Keratinocyte (primary cell): ENCODE data around the gene MYBPC2. TPM values are rescaled to one million over a fixed set of nuclear protein-coding genes. Genes with fewer than 3 reads are reported as not detected.

Source experiments
- DNase-seq: peaks from one replicate; pipeline ENCODE4 v3.0.0-alpha.2; 2011; ENCODE audit warnings: low read depth, missing footprints, low spot score
- FAIRE-seq: peaks from 2 replicates; lab custom pipeline; 2011; peaks lifted over from hg19 to GRCh38; lab: Jason Lieb, UNC
- H2AFZ ChIP-seq: 2 replicates; pipeline ENCODE4 v1.6.0; 2012; ENCODE audit warnings: low read length, control low read depth, inconsistent platforms; ENCODE audit not compliant: control insufficient read depth
- H3K27ac ChIP-seq: 2 replicates; pipeline ENCODE4 v1.5.1; 2011; ENCODE audit warnings: low read length; ENCODE audit not compliant: control insufficient read depth, insufficient read depth
- H3K27me3 ChIP-seq: 3 replicates; pipeline ENCODE4 v1.6.0; 2011; ENCODE audit warnings: low read length; ENCODE audit not compliant: control insufficient read depth, insufficient read depth; ENCODE audit errors: extremely low read depth
- H3K36me3 ChIP-seq, 2 experiments: 2 replicates in 1 of 2; 3 replicates in 1 of 2; pipeline ENCODE4 v1.5.1; 2011; ENCODE audit warnings: low read length in 2 of 2, mild to moderate bottlenecking in 1 of 2; ENCODE audit not compliant: control insufficient read depth in 2 of 2, insufficient read depth in 2 of 2; ENCODE audit errors: extremely low read depth in 1 of 2
- H3K4me1 ChIP-seq: 3 replicates; pipeline ENCODE4 v1.5.1; 2011; ENCODE audit warnings: low read length; ENCODE audit not compliant: control insufficient read depth, insufficient read depth; ENCODE audit errors: extremely low read depth
- H3K4me2 ChIP-seq: 3 replicates; pipeline ENCODE4 v1.6.0; 2011; ENCODE audit warnings: low read depth, low read length; ENCODE audit not compliant: control insufficient read depth, insufficient read depth; ENCODE audit errors: extremely low read depth
- H3K4me3 ChIP-seq, 3 experiments: fragments of 200-600 bp in 1 of 3; sonication (generic) in 1 of 3; 2 replicates in 2 of 3; 3 replicates in 1 of 3; pipeline ENCODE4 v1.5.1; 2011 to 2016; ENCODE audit warnings: low read length in 3 of 3, mild to moderate bottlenecking in 3 of 3, control low read depth in 2 of 3, inconsistent platforms in 1 of 3, low read depth in 1 of 3, mixed read lengths in 1 of 3, mixed run types in 1 of 3, moderate library complexity in 1 of 3; ENCODE audit not compliant: control insufficient read depth in 2 of 3, insufficient read depth in 2 of 3; ENCODE audit errors: extremely low read depth in 1 of 3
- H3K79me2 ChIP-seq: 2 replicates; pipeline ENCODE4 v1.6.0; 2012; ENCODE audit warnings: low read length; ENCODE audit not compliant: control insufficient read depth, insufficient read depth
- H3K9ac ChIP-seq: 3 replicates; pipeline ENCODE4 v1.6.0; 2011; ENCODE audit warnings: low read length; ENCODE audit not compliant: control insufficient read depth, insufficient read depth; ENCODE audit errors: extremely low read depth
- H3K9me1 ChIP-seq: 3 replicates; pipeline ENCODE4 v1.6.0; 2011; ENCODE audit warnings: low read length; ENCODE audit not compliant: control insufficient read depth, insufficient read depth; ENCODE audit errors: extremely low read depth
- H3K9me3 ChIP-seq: 2 replicates; pipeline ENCODE4 v1.5.1; 2012; ENCODE audit warnings: low read depth, low read length; ENCODE audit not compliant: control insufficient read depth
- H4K20me1 ChIP-seq: 3 replicates; pipeline ENCODE4 v1.6.0; 2011; ENCODE audit warnings: low read length; ENCODE audit not compliant: control insufficient read depth, insufficient read depth; ENCODE audit errors: extremely low read depth
- CTCF ChIP-seq, 3 experiments: IDR thresholded peaks in 1 of 3; conservative IDR thresholded peaks in 1 of 3; optimal IDR thresholded peaks in 1 of 3; 2 replicates in 2 of 3; 3 replicates in 1 of 3; pipeline versions ENCODE3 to v1.5.1; 2011; ENCODE audit warnings: low read length in 3 of 3, mild to moderate bottlenecking in 3 of 3, moderate library complexity in 2 of 3, control low read depth in 1 of 3, inconsistent platforms in 1 of 3; ENCODE audit not compliant: insufficient read depth in 2 of 3; ENCODE audit errors: extremely low read depth in 1 of 3
- EZH2 ChIP-seq: IDR thresholded peaks from one replicate; pipeline ENCODE4 v1.6.1; 2012; ENCODE audit warnings: inconsistent platforms, mild to moderate bottlenecking, low read length, moderate library complexity
- dilution Hi-C: fragments of 300-500 bp; cut with MboI; formaldehyde crosslinking; loops from one replicate; pipeline ENCODE4 v1.7.0; 2020; ENCODE audit warnings: low sequenced_read_pairs; ENCODE audit not compliant: extremely low pct_ligation_motif_present
- polyA plus RNA-seq, 5 experiments: library from polyadenylated mRNA; depleted of rRNA in 3 of 5; stranded (reverse) in 3 of 5; stranded (forward) in 1 of 5; unstranded in 1 of 5; fragments of >200 nt; gene quantifications; 1 replicate in 1 of 5; 2 replicates in 3 of 5; 3 replicates in 1 of 5; pipeline versions ENCODE4 v1.2.1 to v1.2.3, GENCODE V29; 2011 to 2012; ENCODE audit warnings: missing spikeins in 2 of 5, low read depth in 1 of 5, low replicate concordance in 1 of 5

Gene MYBPC2
- polyA plus RNA-seq, 1 donor (not counting 4 experiments of a cell fraction or from before 2014, with no cell fraction given) = not detected

DNA sequence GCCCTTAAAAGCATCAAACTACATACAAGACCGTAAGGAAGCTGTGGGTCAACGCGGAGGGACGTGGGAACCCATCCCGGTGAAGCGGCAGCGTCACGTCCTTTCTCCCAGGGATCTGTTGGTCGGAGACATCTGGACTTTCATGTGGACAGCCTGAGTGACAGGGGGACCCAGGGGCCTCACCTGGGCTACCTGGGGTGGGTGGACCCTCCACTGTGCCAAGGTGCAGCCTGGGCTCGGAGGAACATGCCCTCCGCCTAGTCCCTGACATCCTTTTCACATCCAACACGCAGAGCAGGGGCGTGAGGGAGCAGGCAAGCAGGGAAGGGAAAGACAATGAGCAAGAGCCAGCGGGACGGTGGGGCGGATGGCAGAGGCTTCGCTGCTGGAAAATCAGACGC, 57.7 kb downstream of the MYBPC2 start:
- Histone ChIP-seq H3K9me3 (no peaks in the 10 kb centered on the region), H3K9ac (no peak overlapping the region), H3K4me2 (no peak overlapping the region), H3K9me1 (no peaks in the 10 kb centered on the region), H3K27ac (no peak overlapping the region), H3K36me3 (no peaks in the 10 kb centered on the region), H3K4me3 (no peak overlapping the region), H2AFZ (no peak overlapping the region), H4K20me1 (no peaks in the 10 kb centered on the region), H3K4me1 (no peaks in the 10 kb centered on the region), H3K79me2 (no peaks in the 10 kb centered on the region), H3K27me3 (peaks cover 51% of the 10 kb centered on the region)
- dilution Hi-C loops = no loop called here
- TF ChIP-seq CTCF (optimal IDR thresholded peaks at IDR 0.05 in 1 of 3, IDR thresholded peaks at IDR 0.05 in 1 of 3, conservative IDR thresholded peaks at IDR 0.05 in 1 of 3; ENCODE audit: extremely low read depth in 1 of 3, insufficient read depth in 2 of 3, low read length in 3 of 3) = no peak
- no peak for TF ChIP-seq EZH2
- FAIRE-seq (no peak), DNase-seq (no peak)

DNA sequence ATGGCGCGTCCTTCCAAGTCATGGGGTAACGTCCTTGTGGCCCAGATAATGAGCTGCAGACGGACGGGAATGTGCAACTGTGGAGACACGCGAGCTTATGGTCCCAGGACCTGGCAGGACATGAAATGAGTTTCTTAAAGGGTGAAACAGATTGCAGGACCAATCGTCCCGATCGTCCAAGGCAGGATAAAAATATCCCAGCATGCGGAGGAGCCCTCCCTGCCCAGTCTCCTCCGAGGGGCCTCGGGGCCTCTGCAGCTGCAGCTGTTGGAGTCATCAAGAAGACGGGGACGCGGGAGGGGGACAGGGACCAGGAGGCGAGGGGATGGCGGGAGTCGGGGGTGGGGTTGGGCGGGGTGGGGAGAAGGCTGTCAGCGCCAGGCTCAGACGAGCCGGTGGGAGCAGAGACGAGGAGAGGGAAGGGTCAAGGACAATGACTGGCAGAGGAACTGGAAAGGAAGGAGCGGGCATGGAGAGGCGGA, 58.3 kb downstream of the MYBPC2 start:
- Histone ChIP-seq H2AFZ (no peak overlapping the region), H3K79me2 (no peaks in the 10 kb centered on the region), H3K4me2 (no peak overlapping the region), H3K4me3 (no peak overlapping the region), H3K4me1 (no peaks in the 10 kb centered on the region), H4K20me1 (no peaks in the 10 kb centered on the region), H3K9me1 (no peaks in the 10 kb centered on the region), H3K9ac (no peak overlapping the region), H3K27me3 (peaks cover 51% of the 10 kb centered on the region), H3K27ac (no peak overlapping the region), H3K9me3 (no peaks in the 10 kb centered on the region), H3K36me3 (no peaks in the 10 kb centered on the region)
- dilution Hi-C loops = no loop called here
- FAIRE-seq (no peak), DNase-seq (no peak)
- TF ChIP-seq EZH2 = no peak
- TF ChIP-seq CTCF (optimal IDR thresholded peaks at IDR 0.05 in 1 of 3, IDR thresholded peaks at IDR 0.05 in 1 of 3, conservative IDR thresholded peaks at IDR 0.05 in 1 of 3; ENCODE audit: extremely low read depth in 1 of 3, insufficient read depth in 2 of 3, low read length in 3 of 3) = no peak
